Left ventricle myocardium inferior (tissue), 1 donor: Measurements from ENCODE around the gene ITGBL1. TPM values are rescaled to one million over a fixed set of nuclear protein-coding genes. Genes with fewer than 3 reads are reported as not detected.

Experiments used
- DNase-seq: peaks from one replicate; pipeline ENCODE4 v3.0.0-alpha.2; 2020
- H3K27ac ChIP-seq: fragments of 200-600 bp; replicated peaks from 2 replicates; pipeline ENCODE4 v1.8.0; 2021
- H3K27me3 ChIP-seq: fragments of 200-600 bp; 2 replicates; pipeline ENCODE4 v1.8.0; 2021; ENCODE audit warnings: low read depth
- H3K36me3 ChIP-seq: fragments of 200-600 bp; 2 replicates; pipeline ENCODE4 v1.8.0; 2021
- H3K4me1 ChIP-seq: fragments of 200-600 bp; 2 replicates; pipeline ENCODE4 v1.8.0; 2021
- H3K4me3 ChIP-seq: fragments of 200-600 bp; 2 replicates; pipeline ENCODE4 v1.8.0; 2021; ENCODE audit warnings: mild to moderate bottlenecking, moderate library complexity
- H3K9me3 ChIP-seq: fragments of 200-600 bp; replicated peaks from 2 replicates; pipeline ENCODE4 v1.8.0; 2021
- intact Hi-C: fragments of 100-400 bp; cut with micrococcal nuclease; formaldehyde crosslinking; loops from one replicate; pipeline ENCODE4 v1.11.0; 2022
- long read RNA-seq: library from polyadenylated mRNA; unstranded; transcript quantifications from one replicate; pipeline ENCODE4 v2.0.0, GENCODE V29; 2021
- total RNA-seq: library from RNA; stranded (reverse); fragmentation: NEBNext Ultra II Directional; extraction: Animal tissue kit (Norgen Biotek cat#: 25700); gene quantifications from one replicate; pipeline ENCODE4 v1.2.1, GENCODE V29; 2021
- TF ChIP-seq, protein P1 (sequence below): fragments of 200-600 bp; IDR thresholded peaks from 2 replicates; pipeline ENCODE4 v1.8.0; 2021; ENCODE audit warnings: antibody characterized with exemption, mild to moderate bottlenecking, borderline replicate concordance
- donor health status: DM: no; HTN: yes; CAD: no; lungs with severe emphysema.

Gene ITGBL1, protein sequence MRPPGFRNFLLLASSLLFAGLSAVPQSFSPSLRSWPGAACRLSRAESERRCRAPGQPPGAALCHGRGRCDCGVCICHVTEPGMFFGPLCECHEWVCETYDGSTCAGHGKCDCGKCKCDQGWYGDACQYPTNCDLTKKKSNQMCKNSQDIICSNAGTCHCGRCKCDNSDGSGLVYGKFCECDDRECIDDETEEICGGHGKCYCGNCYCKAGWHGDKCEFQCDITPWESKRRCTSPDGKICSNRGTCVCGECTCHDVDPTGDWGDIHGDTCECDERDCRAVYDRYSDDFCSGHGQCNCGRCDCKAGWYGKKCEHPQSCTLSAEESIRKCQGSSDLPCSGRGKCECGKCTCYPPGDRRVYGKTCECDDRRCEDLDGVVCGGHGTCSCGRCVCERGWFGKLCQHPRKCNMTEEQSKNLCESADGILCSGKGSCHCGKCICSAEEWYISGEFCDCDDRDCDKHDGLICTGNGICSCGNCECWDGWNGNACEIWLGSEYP
- total RNA-seq, result 2.2 TPM
- long read RNA-seq, full-length matches to known transcripts, result 2 of 2 reads
- long read RNA-seq, partial matches to known transcripts, result 0 of 2 reads
- long read RNA-seq, other reads (novel, unspliced or antisense), result 0 of 2 reads

DNA sequence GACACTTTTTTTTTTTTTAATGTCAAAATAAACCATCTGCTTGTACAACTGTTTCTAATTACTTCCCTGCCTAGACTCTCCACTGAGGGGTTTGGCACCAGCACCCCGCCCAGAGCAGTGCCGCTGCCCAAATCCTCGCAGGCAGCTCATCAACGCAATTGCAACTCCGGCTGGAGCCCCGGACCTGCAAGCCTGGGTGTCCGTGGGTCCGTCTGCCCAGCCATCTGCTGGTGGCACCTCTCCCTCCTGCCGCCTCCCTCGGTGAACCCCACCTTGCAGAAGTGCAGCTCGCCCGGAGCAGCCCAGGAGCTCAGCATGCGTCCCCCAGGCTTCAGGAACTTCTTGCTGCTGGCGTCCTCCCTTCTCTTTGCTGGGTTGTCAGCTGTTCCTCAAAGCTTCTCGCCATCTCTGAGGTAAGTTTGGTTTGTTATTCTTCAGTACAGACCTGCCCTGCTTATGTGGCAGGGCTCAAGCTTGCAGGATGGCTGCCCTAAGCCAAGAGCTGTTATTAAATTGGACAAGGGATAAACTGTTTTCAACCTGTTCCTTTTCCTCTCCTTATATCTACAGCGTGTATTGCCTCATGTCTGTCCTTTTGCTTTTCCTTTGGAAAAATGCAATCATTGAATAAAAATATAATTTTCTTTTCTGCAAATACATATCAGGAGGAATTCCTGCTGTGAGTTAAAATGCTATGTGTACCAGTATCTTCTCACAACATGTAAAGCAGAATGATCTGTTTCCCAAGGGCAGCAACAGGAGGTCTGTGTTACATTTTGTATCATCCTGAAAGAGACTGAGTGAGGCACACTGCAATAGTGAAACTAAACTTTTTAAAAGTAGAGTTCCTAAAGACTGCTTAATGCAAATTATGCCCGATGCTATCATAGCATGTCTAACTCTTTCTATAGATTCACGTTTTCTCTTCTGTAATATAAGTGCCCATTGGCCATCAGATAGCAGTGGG, at the start of gene ITGBL1:
Gene ITGBL1, plus strand, starts transcription at position 157 of the 967 bp plus-strand sequence. Its CDS starts 159 bp downstream, at position 316.
- TF ChIP-seq, protein P1, sequence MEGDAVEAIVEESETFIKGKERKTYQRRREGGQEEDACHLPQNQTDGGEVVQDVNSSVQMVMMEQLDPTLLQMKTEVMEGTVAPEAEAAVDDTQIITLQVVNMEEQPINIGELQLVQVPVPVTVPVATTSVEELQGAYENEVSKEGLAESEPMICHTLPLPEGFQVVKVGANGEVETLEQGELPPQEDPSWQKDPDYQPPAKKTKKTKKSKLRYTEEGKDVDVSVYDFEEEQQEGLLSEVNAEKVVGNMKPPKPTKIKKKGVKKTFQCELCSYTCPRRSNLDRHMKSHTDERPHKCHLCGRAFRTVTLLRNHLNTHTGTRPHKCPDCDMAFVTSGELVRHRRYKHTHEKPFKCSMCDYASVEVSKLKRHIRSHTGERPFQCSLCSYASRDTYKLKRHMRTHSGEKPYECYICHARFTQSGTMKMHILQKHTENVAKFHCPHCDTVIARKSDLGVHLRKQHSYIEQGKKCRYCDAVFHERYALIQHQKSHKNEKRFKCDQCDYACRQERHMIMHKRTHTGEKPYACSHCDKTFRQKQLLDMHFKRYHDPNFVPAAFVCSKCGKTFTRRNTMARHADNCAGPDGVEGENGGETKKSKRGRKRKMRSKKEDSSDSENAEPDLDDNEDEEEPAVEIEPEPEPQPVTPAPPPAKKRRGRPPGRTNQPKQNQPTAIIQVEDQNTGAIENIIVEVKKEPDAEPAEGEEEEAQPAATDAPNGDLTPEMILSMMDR, result no peak
- Histone ChIP-seq H3K27ac (no peak within 1 kb of the TSS), H3K27me3 (peaks cover 8% of the 10 kb centered on the region), H3K4me1 (peaks cover 15% of the 10 kb centered on the region), H3K4me3 (peak within 1 kb of the TSS; percentile 63), H3K9me3 (no peaks in the 10 kb centered on the region), H3K36me3 (no peaks in the 10 kb centered on the region)
- intact Hi-C loops, result no loop called here
- peak; percentile 25 for DNase-seq

DNA sequence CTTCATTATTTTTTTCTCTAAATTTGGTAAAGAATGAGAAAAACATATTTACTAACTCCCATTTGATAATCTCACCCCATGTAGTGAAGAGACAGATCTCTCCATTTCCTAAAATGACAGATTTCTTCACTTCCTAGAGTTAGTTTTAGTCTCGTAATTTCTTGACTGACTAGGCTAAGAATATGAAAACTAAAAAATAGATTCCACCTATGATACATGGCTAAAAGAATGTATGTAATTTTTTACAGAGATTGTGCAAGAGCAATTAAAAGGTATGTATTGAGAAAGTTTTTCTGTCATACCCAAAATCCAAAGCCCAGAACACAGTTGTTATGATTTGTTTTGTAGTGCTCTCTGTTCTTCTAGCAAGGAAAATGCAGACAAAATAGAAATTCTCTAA, 45.7 kb upstream of the ITGBL1 start:
- no peaks in the 10 kb centered on the region for H3K9me3 ChIP-seq
- intact Hi-C loops, result no loop called here
- no peaks in the 10 kb centered on the region for H3K36me3 ChIP-seq
- H3K4me1 ChIP-seq, result peaks cover 18% of the 10 kb centered on the region
- TF ChIP-seq, protein P1, result no peak
- no peak overlapping the region for H3K27ac ChIP-seq
- no peaks in the 10 kb centered on the region for H3K27me3 ChIP-seq
- DNase-seq, result no peak
- H3K4me3 ChIP-seq, result no peak overlapping the region

DNA sequence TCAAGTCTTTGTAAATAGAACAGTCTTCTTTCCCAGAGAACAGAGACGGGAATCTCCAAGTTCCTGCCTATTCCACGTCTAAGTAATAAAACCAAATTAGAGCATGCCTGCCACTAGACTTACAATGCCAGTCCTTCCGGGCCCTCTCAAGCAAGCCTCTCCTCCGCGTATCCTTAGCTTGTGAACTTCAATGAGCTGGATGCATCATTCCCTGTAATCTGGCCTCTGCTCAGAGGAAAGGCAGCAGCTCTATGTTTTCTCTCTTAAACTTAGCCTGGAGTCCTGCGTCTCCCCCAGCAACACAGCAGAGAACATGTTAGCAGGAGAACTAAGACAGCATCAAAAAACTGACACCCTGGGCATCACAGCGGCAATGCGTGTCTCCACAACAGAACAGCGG, 44.3 kb upstream of the ITGBL1 start:
- TF ChIP-seq, protein P1, result no peak
- Histone ChIP-seq H3K27me3 (no peaks in the 10 kb centered on the region), H3K27ac (no peak overlapping the region), H3K36me3 (no peaks in the 10 kb centered on the region), H3K9me3 (no peaks in the 10 kb centered on the region), H3K4me3 (no peak overlapping the region), H3K4me1 (peaks cover 18% of the 10 kb centered on the region)
- no peak for DNase-seq
- intact Hi-C loops, result no loop called here

DNA sequence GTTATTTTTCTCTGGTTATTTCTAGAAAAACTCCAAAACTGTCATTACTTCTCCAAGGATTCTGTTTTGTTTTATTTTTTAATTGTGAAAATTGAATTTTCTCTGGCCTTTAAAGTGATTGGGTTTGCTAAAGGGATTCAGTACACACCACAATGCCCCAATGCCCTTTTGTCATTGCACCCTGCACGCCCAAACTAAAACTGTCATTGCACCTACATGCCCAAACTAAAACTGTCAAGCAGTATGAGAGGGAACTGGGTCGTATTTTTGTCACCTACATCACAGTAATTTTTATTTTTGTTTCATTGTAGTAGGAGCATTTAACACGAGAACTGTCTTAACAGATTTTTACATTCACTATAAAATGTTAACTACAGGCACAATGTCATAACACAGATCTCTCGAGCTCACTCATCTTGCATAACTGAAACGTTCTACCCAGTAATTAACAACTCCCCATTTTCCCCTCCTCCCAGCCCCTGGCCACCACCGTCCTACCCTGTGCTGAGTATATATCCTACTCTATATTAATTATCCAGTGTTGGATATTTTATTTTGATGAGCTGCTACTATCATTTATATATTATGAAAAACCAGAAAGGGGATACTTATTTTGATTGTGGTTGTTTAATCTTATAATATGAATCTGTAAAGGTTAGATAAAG, 43.4 kb upstream of the ITGBL1 start:
- intact Hi-C loops, result no loop called here
- H3K27me3 ChIP-seq, result no peaks in the 10 kb centered on the region
- H3K27ac ChIP-seq, result peak overlapping the region; percentile 57
- DNase-seq, result no peak
- peaks cover 18% of the 10 kb centered on the region for H3K4me1 ChIP-seq
- H3K4me3 ChIP-seq, result no peak overlapping the region
- H3K9me3 ChIP-seq, result no peaks in the 10 kb centered on the region
- TF ChIP-seq, protein P1, result no peak
- H3K36me3 ChIP-seq, result no peaks in the 10 kb centered on the region

DNA sequence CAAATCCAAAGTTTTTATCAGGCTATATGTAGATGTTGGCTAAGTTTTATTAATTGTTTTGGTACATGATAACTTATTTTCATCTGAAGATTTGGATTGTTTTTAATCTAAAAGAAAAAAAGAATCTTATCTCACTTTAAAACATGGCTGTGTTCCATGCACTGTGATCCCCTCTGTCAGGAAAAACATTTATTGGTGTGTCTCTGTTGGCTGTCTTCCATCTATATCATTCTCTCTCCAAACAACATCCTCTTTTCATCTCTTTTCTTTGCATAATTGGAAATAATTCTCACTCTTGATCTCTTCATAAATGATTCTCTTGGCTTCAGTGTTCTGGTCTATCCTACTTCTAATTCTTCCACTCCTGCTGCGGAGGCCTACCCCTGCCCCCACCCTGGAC, 40.4 kb upstream of the ITGBL1 start:
- peaks cover 32% of the 10 kb centered on the region for H3K4me1 ChIP-seq
- no peaks in the 10 kb centered on the region for H3K36me3 ChIP-seq
- no peaks in the 10 kb centered on the region for H3K9me3 ChIP-seq
- intact Hi-C loops, result no loop called here
- H3K4me3 ChIP-seq, result no peak overlapping the region
- TF ChIP-seq, protein P1, result no peak
- H3K27me3 ChIP-seq, result peaks cover 19% of the 10 kb centered on the region
- H3K27ac ChIP-seq, result no peak overlapping the region
- DNase-seq, result no peak
